Nephron (organoid): Measurements from ENCODE around the gene NMUR1.

Experiments
- H3K27ac Mint-ChIP-seq, 3 experiments: 2 replicates each; pipeline ENCODE4 v1.8.0; 2020; ENCODE audit warnings: mixed read lengths in 3 of 3, mild to moderate bottlenecking in 2 of 3, moderate library complexity in 1 of 3
- H3K27me3 Mint-ChIP-seq: 2 replicates; pipeline ENCODE4 v1.8.0; 2021; ENCODE audit warnings: low read depth, mild to moderate bottlenecking, moderate library complexity, mixed read lengths
- H3K36me3 Mint-ChIP-seq: 2 replicates; pipeline ENCODE4 v1.8.0; 2020; ENCODE audit warnings: low read depth, mixed read lengths
- H3K4me1 Mint-ChIP-seq: 2 replicates; pipeline ENCODE4 v1.8.0; 2020; ENCODE audit warnings: mixed read lengths
- H3K4me3 Mint-ChIP-seq, 3 experiments: 2 replicates each; pipeline ENCODE4 v1.8.0; 2020; ENCODE audit warnings: mild to moderate bottlenecking in 3 of 3, mixed read lengths in 3 of 3, moderate library complexity in 2 of 3
- H3K9me3 Mint-ChIP-seq: 2 replicates; pipeline ENCODE4 v1.8.0; 2020; ENCODE audit warnings: mixed read lengths
- TF ChIP-seq, protein P1 (sequence below), 3 experiments: fragments of 200-600 bp; sonication (generic); IDR thresholded peaks; one replicate each; pipeline ENCODE4 v1.5.0; 2021; ENCODE audit warnings: antibody characterized with exemption in 3 of 3; ENCODE audit not compliant: unreplicated experiment in 3 of 3

NMUR1 gene

GRCh38 chr2:231546014-231546715 is 15.9 kb upstream of the NMUR1 start:
- H3K27ac Mint-ChIP-seq, result peak overlapping the region in 2 of 3 experiments; percentile 27 to 31
- H3K4me1 Mint-ChIP-seq, result peaks cover 9% of the 10 kb centered on the region
- H3K4me3 Mint-ChIP-seq, result no peak overlapping the region
- H3K36me3 Mint-ChIP-seq, result peaks cover 7% of the 10 kb centered on the region
- peaks cover 29% of the 10 kb centered on the region for H3K9me3 Mint-ChIP-seq
- TF ChIP-seq, protein P1, sequence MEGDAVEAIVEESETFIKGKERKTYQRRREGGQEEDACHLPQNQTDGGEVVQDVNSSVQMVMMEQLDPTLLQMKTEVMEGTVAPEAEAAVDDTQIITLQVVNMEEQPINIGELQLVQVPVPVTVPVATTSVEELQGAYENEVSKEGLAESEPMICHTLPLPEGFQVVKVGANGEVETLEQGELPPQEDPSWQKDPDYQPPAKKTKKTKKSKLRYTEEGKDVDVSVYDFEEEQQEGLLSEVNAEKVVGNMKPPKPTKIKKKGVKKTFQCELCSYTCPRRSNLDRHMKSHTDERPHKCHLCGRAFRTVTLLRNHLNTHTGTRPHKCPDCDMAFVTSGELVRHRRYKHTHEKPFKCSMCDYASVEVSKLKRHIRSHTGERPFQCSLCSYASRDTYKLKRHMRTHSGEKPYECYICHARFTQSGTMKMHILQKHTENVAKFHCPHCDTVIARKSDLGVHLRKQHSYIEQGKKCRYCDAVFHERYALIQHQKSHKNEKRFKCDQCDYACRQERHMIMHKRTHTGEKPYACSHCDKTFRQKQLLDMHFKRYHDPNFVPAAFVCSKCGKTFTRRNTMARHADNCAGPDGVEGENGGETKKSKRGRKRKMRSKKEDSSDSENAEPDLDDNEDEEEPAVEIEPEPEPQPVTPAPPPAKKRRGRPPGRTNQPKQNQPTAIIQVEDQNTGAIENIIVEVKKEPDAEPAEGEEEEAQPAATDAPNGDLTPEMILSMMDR (IDR thresholded peaks at IDR 0.05; ENCODE audit: unreplicated experiment in 3 of 3), result no peak
- H3K27me3 Mint-ChIP-seq, result peaks cover 2% of the 10 kb centered on the region

DNA sequence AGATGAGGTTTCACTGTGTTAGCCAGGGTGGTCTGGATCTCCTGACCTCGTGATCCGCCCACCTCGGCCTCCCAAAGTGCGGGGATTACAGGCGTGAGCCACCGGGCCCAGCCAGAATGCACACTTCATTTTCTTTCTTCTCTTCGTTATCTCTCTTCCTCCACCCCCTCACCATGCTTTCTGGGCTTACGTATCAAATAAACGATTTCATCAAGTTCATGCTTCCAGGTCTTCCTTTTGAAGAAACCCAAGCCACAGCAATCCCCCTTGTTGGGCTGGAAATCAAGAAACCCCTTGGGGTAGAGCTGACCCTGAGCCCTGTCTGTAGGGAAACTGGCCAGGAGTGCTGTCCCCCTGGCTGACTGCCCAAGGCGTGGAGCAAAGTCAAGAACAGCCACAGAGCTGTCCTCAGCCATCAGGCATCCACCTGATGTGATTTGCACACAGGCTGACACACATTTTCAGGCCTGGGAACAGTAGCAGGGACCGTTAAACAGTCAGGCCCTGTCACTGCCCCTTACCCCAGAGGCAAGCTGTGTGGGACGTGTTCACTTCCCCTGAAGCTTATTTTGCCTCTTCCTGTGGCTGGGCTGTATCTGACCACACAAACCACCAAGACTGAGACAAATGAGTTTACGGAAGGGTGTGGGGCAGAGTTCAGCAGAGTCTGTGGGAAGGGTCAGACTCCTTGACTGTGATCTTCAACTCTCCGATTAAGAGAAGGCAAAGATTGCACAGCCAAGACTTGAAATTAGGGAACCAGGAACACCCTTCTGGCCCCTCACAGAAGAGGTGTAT is 15.1 kb upstream of the NMUR1 start:
- H3K36me3 Mint-ChIP-seq, result peaks cover 7% of the 10 kb centered on the region
- H3K4me1 Mint-ChIP-seq, result peaks cover 9% of the 10 kb centered on the region
- H3K9me3 Mint-ChIP-seq, result peaks cover 30% of the 10 kb centered on the region
- TF ChIP-seq, protein P1 (IDR thresholded peaks at IDR 0.05; ENCODE audit: unreplicated experiment in 3 of 3), result no peak
- peaks cover 3% of the 10 kb centered on the region for H3K27me3 Mint-ChIP-seq
- peak overlapping the region; percentile 27 to 31 (median 29) for H3K27ac Mint-ChIP-seq
- H3K4me3 Mint-ChIP-seq, result no peak overlapping the region

DNA sequence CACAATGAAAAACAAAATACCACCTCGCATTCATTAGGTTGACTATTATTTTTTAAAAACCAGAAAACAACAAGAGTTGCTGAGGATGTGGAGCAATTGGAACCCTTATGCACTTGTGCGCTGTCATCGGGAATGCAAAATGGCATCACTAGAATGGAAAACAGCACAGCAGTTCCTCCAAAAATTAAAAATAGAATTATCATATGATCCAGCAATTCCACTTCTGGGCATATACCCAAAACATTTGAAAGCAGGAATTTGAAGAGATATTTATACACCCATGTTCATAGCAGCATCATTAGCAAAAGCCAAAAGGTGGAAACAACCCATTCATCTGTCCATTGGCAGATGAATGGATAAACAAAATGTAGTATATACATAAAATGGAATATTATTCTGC is 11.9 kb upstream of the NMUR1 start:
- TF ChIP-seq, protein P1 (IDR thresholded peaks at IDR 0.05; ENCODE audit: unreplicated experiment in 3 of 3), result no peak
- Mint-ChIP-seq H3K27ac (no peak overlapping the region), H3K36me3 (peaks cover 4% of the 10 kb centered on the region), H3K4me3 (no peak overlapping the region), H3K27me3 (peaks cover 8% of the 10 kb centered on the region), H3K9me3 (peaks cover 26% of the 10 kb centered on the region), H3K4me1 (peaks cover 9% of the 10 kb centered on the region)

DNA sequence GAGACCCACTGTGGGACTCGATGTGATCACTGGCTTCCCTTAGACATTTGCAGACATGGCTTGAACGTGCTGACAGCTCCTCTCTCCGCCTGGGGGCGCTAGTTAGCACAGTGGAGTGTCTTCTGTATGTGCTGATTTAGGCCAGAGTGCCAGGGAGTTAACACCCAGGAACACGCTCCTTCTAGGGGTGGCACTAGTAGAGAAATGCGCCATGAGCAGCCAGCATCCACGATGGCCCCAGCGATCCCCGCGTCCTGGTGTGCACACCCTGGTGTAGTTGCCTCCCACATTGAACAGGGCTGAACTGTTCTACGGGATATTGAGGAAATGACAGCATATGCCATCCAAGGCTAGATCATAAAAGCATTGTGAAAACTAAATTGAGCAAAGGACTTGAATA is 11.4 kb upstream of the NMUR1 start:
- TF ChIP-seq, protein P1 (IDR thresholded peaks at IDR 0.05; ENCODE audit: unreplicated experiment in 3 of 3), result no peak
- H3K9me3 Mint-ChIP-seq, result peaks cover 26% of the 10 kb centered on the region
- H3K27ac Mint-ChIP-seq, result no peak overlapping the region
- H3K4me3 Mint-ChIP-seq, result no peak overlapping the region
- H3K27me3 Mint-ChIP-seq, result peaks cover 8% of the 10 kb centered on the region
- H3K36me3 Mint-ChIP-seq, result peaks cover 4% of the 10 kb centered on the region
- peaks cover 9% of the 10 kb centered on the region for H3K4me1 Mint-ChIP-seq

GRCh38 chr2:231539991-231540390 is 9.7 kb upstream of the NMUR1 start:
- TF ChIP-seq, protein P1 (IDR thresholded peaks at IDR 0.05; ENCODE audit: unreplicated experiment in 3 of 3), result no peak
- peaks cover 8% of the 10 kb centered on the region for H3K27me3 Mint-ChIP-seq
- peaks cover 8% of the 10 kb centered on the region for H3K4me1 Mint-ChIP-seq
- H3K36me3 Mint-ChIP-seq, result peaks cover under 1% of the 10 kb centered on the region
- peaks cover 19% of the 10 kb centered on the region for H3K9me3 Mint-ChIP-seq
- H3K27ac Mint-ChIP-seq, result no peak overlapping the region
- H3K4me3 Mint-ChIP-seq, result no peak overlapping the region
